ENCODE data around the gene CABP7. TPM values are rescaled to one million over a fixed set of nuclear protein-coding genes. Genes with fewer than 3 reads are reported as not detected.

The CABP7 gene
- total RNA-seq, 4 donors from 2014 or later: 0.13 to 0.19 TPM; not detected in 2

DNA sequence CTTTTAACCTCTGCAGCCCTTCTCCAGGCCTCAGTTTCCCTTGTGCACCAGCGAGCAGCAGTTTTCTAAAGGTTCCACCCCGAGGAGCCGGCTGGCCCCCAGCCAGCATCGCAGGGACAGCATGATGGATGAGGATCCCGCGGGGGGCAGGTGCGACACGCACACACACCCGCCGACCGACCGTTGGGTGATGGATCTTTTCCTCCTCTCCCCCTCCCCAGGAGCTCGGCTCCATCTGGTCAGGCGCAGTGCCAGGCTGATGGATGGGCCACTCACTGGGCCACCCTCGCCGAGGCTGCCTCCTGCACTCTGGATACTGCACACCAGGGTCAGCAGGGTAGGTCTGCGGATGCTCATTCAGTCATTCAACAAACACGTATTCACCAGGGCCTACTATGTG, 12.8 kb upstream of the CABP7 start:
- no peak for DNase-seq (ENCODE audit: low spot score)
- ATAC-seq (ENCODE audit: low FRiP score): no peak
- TF ChIP-seq CTCF (IDR thresholded peaks at IDR 0.05): no peak

DNA sequence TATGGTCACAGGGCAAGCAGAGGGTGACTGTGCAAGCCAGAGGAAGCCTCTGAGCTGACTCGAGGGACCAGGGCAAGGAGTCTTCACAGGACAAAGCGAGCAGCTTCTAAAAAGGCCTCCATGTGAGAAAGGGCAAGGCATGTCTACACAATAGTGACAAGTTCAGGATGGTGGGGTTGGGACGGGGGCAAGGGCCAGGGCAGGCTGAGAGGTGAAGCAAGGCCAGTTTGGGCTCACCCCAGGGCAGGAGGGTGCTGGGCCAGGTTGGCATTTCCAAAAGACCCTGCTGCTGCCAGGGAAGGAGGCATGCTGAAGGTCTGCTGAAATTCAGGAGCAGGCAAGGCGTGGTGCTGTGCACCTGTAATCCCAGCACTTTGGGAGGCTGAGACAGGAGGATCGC, 12.3 kb upstream of the CABP7 start:
- TF ChIP-seq CTCF (IDR thresholded peaks at IDR 0.05): no peak
- DNase-seq (ENCODE audit: low spot score) (no peak), ATAC-seq (ENCODE audit: low FRiP score) (no peak)

DNA sequence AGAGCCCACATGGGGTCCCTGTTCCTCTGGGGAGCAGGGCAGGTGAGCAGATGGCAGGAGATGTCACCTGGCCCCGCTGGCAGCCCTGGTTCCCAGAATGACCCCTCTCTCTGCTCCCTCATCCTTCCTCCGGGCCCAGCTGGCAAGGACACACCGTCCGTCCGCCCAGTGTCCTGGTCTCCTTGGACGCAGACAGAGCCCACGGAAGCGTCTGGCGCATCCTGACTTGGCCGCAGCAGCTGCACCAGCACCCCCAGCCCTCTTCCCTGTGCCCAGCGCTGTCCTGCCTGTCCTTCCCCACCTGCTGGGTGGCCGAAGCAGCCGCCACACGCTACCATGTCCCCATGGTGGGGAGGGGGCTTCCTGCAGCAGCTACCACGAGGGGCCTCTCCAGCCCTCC, 9.6 kb upstream of the CABP7 start:
- ATAC-seq (ENCODE audit: low FRiP score): no peak
- no peak for TF ChIP-seq CTCF (IDR thresholded peaks at IDR 0.05)

GRCh38 chr22:29710922-29711593, 8.7 kb upstream of the CABP7 start:
- TF ChIP-seq CTCF (IDR thresholded peaks at IDR 0.05): no peak
- ATAC-seq (ENCODE audit: low FRiP score) (no peak), DNase-seq (ENCODE audit: low spot score) (no peak)

More for the DNA sequence above, 9.6 kb upstream of the CABP7 start:
- DNase-seq (ENCODE audit: low spot score): no peak

DNA sequence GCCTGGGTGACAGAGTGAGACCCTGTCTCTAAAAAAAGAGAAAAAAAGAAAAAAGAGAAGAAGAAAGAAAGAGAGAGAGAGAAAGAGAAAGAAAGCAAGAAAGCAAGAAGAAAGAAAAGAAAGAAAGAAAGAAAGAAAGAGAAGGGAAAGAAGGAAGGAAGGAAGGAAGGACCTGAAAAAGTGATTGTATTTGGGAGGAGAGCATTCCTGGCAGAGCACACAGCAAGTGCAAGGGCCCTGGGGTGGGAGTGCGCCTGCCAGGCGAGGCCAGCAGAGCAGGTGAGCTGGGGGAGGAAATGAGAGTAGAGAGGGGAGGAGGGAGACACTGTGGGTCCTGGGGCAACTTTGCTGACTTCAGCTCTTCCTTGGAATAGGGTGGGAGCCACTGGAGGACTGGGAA, 7.7 kb upstream of the CABP7 start:
- no peak for TF ChIP-seq CTCF (IDR thresholded peaks at IDR 0.05)
- ATAC-seq (ENCODE audit: low FRiP score) (no peak), DNase-seq (ENCODE audit: low spot score) (no peak)

DNA sequence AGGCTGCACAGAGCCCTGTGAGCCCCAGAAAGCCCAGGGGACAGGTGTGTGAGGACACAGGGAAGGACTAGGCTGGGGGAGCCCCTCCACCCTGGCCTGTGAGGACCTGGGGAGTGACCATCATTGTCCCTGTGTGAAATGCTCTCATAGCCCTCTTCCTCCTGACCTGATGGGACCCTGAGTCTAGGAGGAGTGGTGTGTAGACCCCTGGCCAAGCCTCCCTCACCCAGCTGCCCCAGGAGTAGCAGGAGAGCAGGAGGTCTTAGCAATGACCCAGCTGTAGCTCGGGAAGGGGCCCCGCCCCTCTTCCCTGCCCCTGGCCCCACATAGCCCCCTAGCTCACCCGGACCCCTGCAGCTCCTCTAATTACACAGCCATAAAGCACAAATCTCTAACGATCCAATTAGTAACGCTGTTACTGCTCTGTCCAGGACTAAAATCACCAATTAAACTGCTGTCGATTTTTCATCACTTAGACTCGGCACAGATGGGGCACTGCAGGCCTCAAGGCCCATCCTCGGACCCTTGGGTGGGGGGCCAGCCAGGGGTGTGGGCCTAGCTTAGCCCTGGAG, 6.6 kb upstream of the CABP7 start:
- TF ChIP-seq CTCF (IDR thresholded peaks at IDR 0.05): no peak
- ATAC-seq (ENCODE audit: low FRiP score) (no peak), DNase-seq (ENCODE audit: low spot score) (no peak)

DNA sequence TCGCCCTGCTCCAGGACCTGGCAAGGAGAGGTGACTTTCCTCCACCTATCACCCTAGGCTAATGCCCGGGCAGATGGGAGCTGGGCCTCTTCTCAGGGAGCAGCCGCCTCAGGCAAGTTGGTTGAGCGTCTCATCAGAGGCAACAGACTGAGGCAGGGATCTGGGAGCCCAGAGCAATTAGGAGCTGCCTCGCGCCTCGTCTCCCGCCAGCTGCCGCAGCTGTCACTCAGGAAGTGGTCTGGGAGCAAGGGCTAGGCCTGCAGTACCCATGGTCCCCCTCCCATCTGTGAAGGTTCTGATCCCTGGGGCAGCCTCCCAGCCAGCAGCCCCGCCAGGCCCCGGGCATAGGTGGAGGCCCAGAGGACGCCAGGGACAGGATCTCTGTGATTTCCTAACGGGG, 4.6 kb upstream of the CABP7 start:
- DNase-seq (ENCODE audit: low spot score): no peak

More for the DNA sequence above, 4.6 kb upstream of the CABP7 start:
- no peak for TF ChIP-seq CTCF (IDR thresholded peaks at IDR 0.05)
- ATAC-seq (ENCODE audit: low FRiP score): no peak
